SK-N-SH treated with all-trans-retinoic acid at 6 μM for 48 hours (cell line): Measurements from ENCODE around the gene PDE3A.

Experiments used
- ATAC-seq: fragments of 200-7000 bp; cut with Tn5 transposase; 3 replicates; pipeline ENCODE4 v1.9.1; 2020; ENCODE audit warnings: mild to moderate bottlenecking, moderate library complexity
- ARNTL ChIP-seq: fragments of 450-650 bp; formaldehyde crosslinking; IDR thresholded peaks from 2 replicates; pipeline ENCODE4 v1.5.0; 2020; ENCODE audit warnings: low read depth, mild to moderate bottlenecking, moderate library complexity, borderline replicate concordance
- BACH2 ChIP-seq: fragments of 250-450 bp; sonication (Bioruptor Pico); IDR thresholded peaks from 2 replicates; pipeline ENCODE4 v1.9.0; 2021; ENCODE audit warnings: mild to moderate bottlenecking, borderline replicate concordance
- CREB5 ChIP-seq: fragments of 250-450 bp; sonication (Bioruptor Pico); IDR thresholded peaks from 2 replicates; pipeline ENCODE4 v1.5.1; 2020; ENCODE audit warnings: low read depth, mild to moderate bottlenecking, moderate library complexity
- CSDC2 ChIP-seq: fragments of 250-450 bp; sonication (Bioruptor Pico); IDR thresholded peaks from 2 replicates; pipeline ENCODE4 v1.5.0; 2020; ENCODE audit warnings: mild to moderate bottlenecking, moderate library complexity
- CSRNP3 ChIP-seq: fragments of 250-450 bp; sonication (Bioruptor Pico); IDR thresholded peaks from 2 replicates; pipeline ENCODE4 v1.5.1; 2021; ENCODE audit warnings: mild to moderate bottlenecking, moderate library complexity
- ESRRG ChIP-seq: fragments of 250-450 bp; sonication (Bioruptor Pico); IDR thresholded peaks from 2 replicates; pipeline ENCODE4 v1.6.1; 2021; ENCODE audit warnings: mild to moderate bottlenecking
- GLIS3 ChIP-seq: fragments of 250-450 bp; sonication (Bioruptor Pico); IDR thresholded peaks from 2 replicates; pipeline ENCODE4 v1.5.0; 2020; ENCODE audit warnings: mild to moderate bottlenecking, moderate library complexity
- ISL1 ChIP-seq: fragments of 250-450 bp; sonication (Bioruptor Pico); IDR thresholded peaks from 2 replicates; pipeline ENCODE4 v2.1.2; 2022; ENCODE audit warnings: mild to moderate bottlenecking, moderate library complexity
- OSR1 ChIP-seq: fragments of 250-450 bp; sonication (Bioruptor Pico); IDR thresholded peaks from 2 replicates; pipeline ENCODE4 v1.8.0; 2022; ENCODE audit warnings: moderate library complexity, mild to moderate bottlenecking, inconsistent platforms
- PATZ1 ChIP-seq: fragments of 250-450 bp; sonication (Bioruptor Pico); IDR thresholded peaks from 2 replicates; pipeline ENCODE4 v1.8.0; 2020; ENCODE audit warnings: mild to moderate bottlenecking, moderate library complexity, borderline replicate concordance
- POU6F1 ChIP-seq: fragments of 250-450 bp; sonication (Bioruptor Pico); IDR thresholded peaks from 2 replicates; pipeline ENCODE4 v1.8.0; 2021; ENCODE audit warnings: low read depth, mild to moderate bottlenecking, moderate library complexity, borderline replicate concordance
- PPARA ChIP-seq: fragments of 250-450 bp; sonication (Bioruptor Pico); IDR thresholded peaks from 2 replicates; pipeline ENCODE4 v1.5.0; 2020; ENCODE audit warnings: mild to moderate bottlenecking, borderline replicate concordance
- RARB ChIP-seq: fragments of 250-450 bp; sonication (Bioruptor Pico); IDR thresholded peaks from 2 replicates; pipeline ENCODE4 v1.8.0; 2021; ENCODE audit warnings: mild to moderate bottlenecking, moderate library complexity
- SNAI2 ChIP-seq: fragments of 250-450 bp; sonication (Bioruptor Pico); IDR thresholded peaks from 2 replicates; pipeline ENCODE4 v1.5.0; 2020; ENCODE audit warnings: mild to moderate bottlenecking, moderate library complexity
- TCF4 ChIP-seq: fragments of 250-450 bp; sonication (Bioruptor Pico); IDR thresholded peaks from 2 replicates; pipeline ENCODE4 v1.8.0; 2021; ENCODE audit warnings: mild to moderate bottlenecking, moderate library complexity, borderline replicate concordance
- TOX ChIP-seq: fragments of 250-450 bp; sonication (Bioruptor Pico); IDR thresholded peaks from 2 replicates; pipeline ENCODE4 v1.8.0; 2021; ENCODE audit warnings: mild to moderate bottlenecking, moderate library complexity, borderline replicate concordance
- TSHZ2 ChIP-seq: fragments of 250-450 bp; sonication (Bioruptor Pico); IDR thresholded peaks from 2 replicates; pipeline ENCODE4 v1.5.0; 2020; ENCODE audit warnings: mild to moderate bottlenecking, moderate library complexity
- ZC3H10 ChIP-seq: fragments of 250-450 bp; sonication (Bioruptor Pico); IDR thresholded peaks from 2 replicates; pipeline ENCODE4 v1.5.1; 2021; ENCODE audit warnings: mild to moderate bottlenecking, moderate library complexity
- ZFP3 ChIP-seq: fragments of 250-450 bp; sonication (Bioruptor Pico); IDR thresholded peaks from 2 replicates; pipeline ENCODE4 v1.5.0; 2020; ENCODE audit warnings: mild to moderate bottlenecking, moderate library complexity
- ZFP30 ChIP-seq: fragments of 450-650 bp; formaldehyde crosslinking; IDR thresholded peaks from 2 replicates; pipeline ENCODE4 v1.5.0; 2022; ENCODE audit warnings: mild to moderate bottlenecking, moderate library complexity
- ZNF565 ChIP-seq: fragments of 450-650 bp; formaldehyde crosslinking; conservative IDR thresholded peaks from 2 replicates; pipeline ENCODE4 v1.5.0; 2020; ENCODE audit warnings: low read depth, mild to moderate bottlenecking, moderate library complexity
- ZNF70 ChIP-seq: fragments of 450-650 bp; formaldehyde crosslinking; IDR thresholded peaks from 2 replicates; pipeline ENCODE4 v1.5.0; 2020; ENCODE audit warnings: mild to moderate bottlenecking, moderate library complexity
- ZNF8 ChIP-seq: fragments of 450-650 bp; formaldehyde crosslinking; IDR thresholded peaks from 2 replicates; pipeline ENCODE4 v1.5.0; 2020; ENCODE audit warnings: mild to moderate bottlenecking, moderate library complexity

Gene PDE3A

GRCh38 chr12:20490213-20490612, 121.9 kb downstream of the PDE3A start:
- TF ChIP-seq ESRRG (CRISPR knock-in tag) (no peak), TOX (CRISPR knock-in tag) (no peak), POU6F1 (CRISPR knock-in tag) (no peak), SNAI2 (no peak), ISL1 (no peak), CSDC2 (CRISPR knock-in tag) (no peak), CSRNP3 (no peak), GLIS3 (CRISPR knock-in tag) (no peak), ARNTL (no peak), TSHZ2 (CRISPR knock-in tag) (no peak), ZNF8 (CRISPR knock-in tag) (no peak), PATZ1 (CRISPR knock-in tag) (no peak), CREB5 (no peak), OSR1 (CRISPR knock-in tag) (no peak), ZFP3 (no peak), ZC3H10 (no peak)
- TF ChIP-seq, all 23 proteins: peak for 0
- ATAC-seq = no peak

- no peak for TF ChIP-seq ZFP30 (CRISPR knock-in tag)
- no peak for TF ChIP-seq ZNF565 (CRISPR knock-in tag)
- TF ChIP-seq ZNF8 (CRISPR knock-in tag) = no peak
- no peak for TF ChIP-seq TOX (CRISPR knock-in tag)
- no peak for TF ChIP-seq TSHZ2 (CRISPR knock-in tag)
- no peak for TF ChIP-seq ISL1
- no peak for TF ChIP-seq GLIS3 (CRISPR knock-in tag)
- TF ChIP-seq CREB5 = no peak
- no peak for TF ChIP-seq ZC3H10
- no peak for TF ChIP-seq BACH2 (CRISPR knock-in tag)
- no peak for TF ChIP-seq RARB (CRISPR knock-in tag)
- no peak for TF ChIP-seq SNAI2
- no peak for TF ChIP-seq ESRRG (CRISPR knock-in tag)
- TF ChIP-seq OSR1 (CRISPR knock-in tag) = no peak
- no peak for TF ChIP-seq ZNF70 (CRISPR knock-in tag)
- TF ChIP-seq TCF4 (CRISPR knock-in tag) = no peak
- no peak for TF ChIP-seq ARNTL
- no peak for TF ChIP-seq POU6F1 (CRISPR knock-in tag)
- TF ChIP-seq PPARA = no peak
- no peak for TF ChIP-seq CSRNP3
- no peak for ATAC-seq
Measured at GRCh38 chr12:20491290-20491689, 123.0 kb downstream of the PDE3A start.
